Osteoblast (primary cell): Measurements from ENCODE around the gene CHD9. TPM values are rescaled to one million over a fixed set of nuclear protein-coding genes. Genes with fewer than 3 reads are reported as not detected.

Experiments used
- DNase-seq: peaks from one replicate; pipeline ENCODE4 v3.0.0; 2011; ENCODE audit warnings: low spot score, mixed read lengths; ENCODE audit not compliant: insufficient read length; ENCODE audit errors: missing footprints
- H2AFZ ChIP-seq: 2 replicates; pipeline ENCODE4 v1.6.0; 2011; ENCODE audit warnings: mild to moderate bottlenecking, low read length
- H3K27ac ChIP-seq: 2 replicates; pipeline ENCODE4 v1.5.1; 2011; ENCODE audit warnings: mild to moderate bottlenecking, low read depth, low read length, moderate library complexity
- H3K27me3 ChIP-seq: 2 replicates; pipeline ENCODE4 v1.6.0; 2012; ENCODE audit warnings: mild to moderate bottlenecking, control low read depth, inconsistent platforms, low read length, moderate library complexity; ENCODE audit not compliant: insufficient read depth
- H3K36me3 ChIP-seq: 2 replicates; pipeline ENCODE4 v1.5.1; 2011; ENCODE audit warnings: mild to moderate bottlenecking, low read length, control low read depth, moderate library complexity; ENCODE audit not compliant: insufficient read depth
- H3K4me1 ChIP-seq: 2 replicates; pipeline ENCODE4 v1.5.1; 2011; ENCODE audit warnings: mild to moderate bottlenecking, low read length, control low read depth, moderate library complexity; ENCODE audit not compliant: insufficient read depth
- H3K4me2 ChIP-seq: 2 replicates; pipeline ENCODE4 v1.6.0; 2011; ENCODE audit warnings: mild to moderate bottlenecking, low read length; ENCODE audit not compliant: insufficient read depth
- H3K4me3 ChIP-seq: fragments of 200-600 bp; sonication (generic); 3 replicates; pipeline ENCODE4 v1.5.1; 2012; ENCODE audit warnings: mild to moderate bottlenecking, low read length, inconsistent platforms; ENCODE audit not compliant: insufficient read depth
- H3K79me2 ChIP-seq: 2 replicates; pipeline ENCODE4 v1.6.0; 2012; ENCODE audit warnings: mild to moderate bottlenecking, low read length, control low read depth, inconsistent platforms; ENCODE audit not compliant: insufficient read depth
- H3K9me3 ChIP-seq: 2 replicates; pipeline ENCODE4 v1.5.1; 2011; ENCODE audit warnings: low read depth, low read length, control low read depth
- H4K20me1 ChIP-seq: 2 replicates; pipeline ENCODE4 v1.6.0; 2012; ENCODE audit warnings: mild to moderate bottlenecking, low read length, control low read depth; ENCODE audit not compliant: insufficient read depth
- CTCF ChIP-seq: IDR thresholded peaks from 2 replicates; pipeline ENCODE4 v1.5.1; 2011; ENCODE audit warnings: mild to moderate bottlenecking, low read depth, low read length, moderate library complexity; ENCODE audit errors: extremely low read depth
- total RNA-seq: library from RNA; depleted of rRNA; stranded (reverse); fragments of >200 nt; gene quantifications from 2 replicates; pipeline ENCODE4 v1.2.3, GENCODE V29; 2012

The CHD9 gene
- total RNA-seq, 1 donor = 83.6 TPM

- DNase-seq = peak; percentile 94
- Histone ChIP-seq H3K4me1 (peaks cover 25% of the 10 kb centered on the region), H3K9me3 (no peaks in the 10 kb centered on the region), H3K79me2 (peaks cover 48% of the 10 kb centered on the region), H3K27ac (peak overlapping the region; percentile 87), H3K4me3 (peak overlapping the region; percentile 86), H4K20me1 (no peaks in the 10 kb centered on the region), H3K27me3 (no peaks in the 10 kb centered on the region), H3K36me3 (no peaks in the 10 kb centered on the region), H2AFZ (peak overlapping the region; percentile 90), H3K4me2 (peak overlapping the region; percentile 96)
- no peak for TF ChIP-seq CTCF
Observed at GRCh38 chr16:53129281-53130158, 74.7 kb downstream of the CHD9 start.

- TF ChIP-seq CTCF = peak; percentile 32
- no peaks in the 10 kb centered on the region for H3K36me3 ChIP-seq
- peak; percentile 100 for DNase-seq
- H3K9me3 ChIP-seq = no peaks in the 10 kb centered on the region
- peaks cover 5% of the 10 kb centered on the region for H4K20me1 ChIP-seq
- H3K4me1 ChIP-seq = peaks cover 25% of the 10 kb centered on the region
- no peaks in the 10 kb centered on the region for H3K27me3 ChIP-seq
- peak overlapping the region; percentile 87 for H3K27ac ChIP-seq
- H3K4me2 ChIP-seq = peak overlapping the region; percentile 96
- H3K79me2 ChIP-seq = peaks cover 50% of the 10 kb centered on the region
- H2AFZ ChIP-seq = peak overlapping the region; percentile 90
- peak overlapping the region; percentile 86 for H3K4me3 ChIP-seq
Observed at GRCh38 chr16:53130159-53131049, 75.6 kb downstream of the CHD9 start.

- Histone ChIP-seq H2AFZ (no peak overlapping the region), H3K4me1 (peaks cover 25% of the 10 kb centered on the region), H3K9me3 (no peaks in the 10 kb centered on the region), H3K27ac (no peak overlapping the region), H4K20me1 (peaks cover 6% of the 10 kb centered on the region), H3K36me3 (no peaks in the 10 kb centered on the region), H3K27me3 (no peaks in the 10 kb centered on the region), H3K4me2 (peak overlapping the region; percentile 32), H3K4me3 (peak overlapping the region; percentile 86), H3K79me2 (peaks cover 53% of the 10 kb centered on the region)
- DNase-seq = no peak
- no peak for TF ChIP-seq CTCF
Observed at GRCh38 chr16:53131050-53131362, 76.2 kb downstream of the CHD9 start.
